Measurements from ENCODE around the gene RUBCN. TPM values are rescaled to one million over a fixed set of nuclear protein-coding genes. Genes with fewer than 3 reads are reported as not detected.

Gene RUBCN
- total RNA-seq (10 to 100 TPM; 40.2 to 41.7 TPM), total RNA-seq (58.6 to 95.4 reads per million in 2 donors)

DNA sequence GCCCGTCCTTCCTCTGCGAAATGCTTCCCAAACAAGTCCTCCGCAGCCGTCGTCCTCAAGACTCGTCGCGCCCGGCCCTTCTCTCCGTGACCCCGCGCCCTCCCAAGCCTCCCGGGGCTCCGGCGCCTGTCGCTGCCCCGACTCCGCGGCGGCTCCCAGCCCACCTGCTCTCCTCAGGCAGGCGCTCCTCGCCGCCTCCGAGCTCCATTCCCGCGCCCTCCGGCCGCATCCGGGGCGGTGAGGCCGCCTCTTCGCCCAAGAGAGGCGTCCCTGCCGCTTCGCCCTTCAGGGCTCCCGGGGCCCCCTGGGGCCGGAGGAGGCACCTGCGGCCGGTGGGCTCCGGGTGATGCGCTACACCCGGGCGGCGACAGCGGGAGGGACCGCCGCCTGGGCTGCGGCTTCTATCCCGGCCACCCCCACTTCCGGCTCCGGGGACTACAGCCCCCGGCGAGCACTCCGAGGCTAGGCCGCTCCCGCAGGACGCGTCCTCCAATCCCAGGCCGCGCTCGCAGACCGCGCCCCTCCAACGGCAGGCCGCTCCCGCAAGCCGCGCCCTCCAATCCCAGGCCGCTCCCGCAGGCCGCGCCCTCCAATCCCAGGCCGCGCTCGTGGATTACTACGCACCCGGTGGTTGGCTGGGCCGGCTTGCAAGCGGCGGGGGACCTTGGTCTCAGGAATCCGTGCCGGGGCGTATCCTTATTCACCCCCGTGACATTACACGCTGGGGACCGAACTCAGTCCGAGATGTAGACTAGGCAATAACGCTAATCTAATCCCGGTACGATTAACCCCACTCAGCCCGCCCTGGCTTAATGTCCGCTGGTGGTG is at the start of gene RUBCN:
TSS of gene RUBCN (minus strand) at position 414 of the 828 bp plus-strand sequence. CDS start at position 229, 185 bp downstream.
- H3K4me3 Mint-ChIP-seq: peak within 1 kb of the TSS; percentile 99
- H3K4me1 Mint-ChIP-seq: peaks cover 30% of the 10 kb centered on the region
- no peaks in the 10 kb centered on the region for H3K27me3 Mint-ChIP-seq
- peaks cover 4% of the 10 kb centered on the region for H3K36me3 Mint-ChIP-seq (ENCODE audit: low read depth)
- DNase-seq: peak; percentile 85 to 94 (median 92)
- H3K9me3 ChIP-seq (ENCODE audit: control insufficient read depth, low read length, poor library complexity, severe bottlenecking): no peaks in the 10 kb centered on the region
- ATAC-seq: peak; percentile 97
- H3K27ac Mint-ChIP-seq: peak within 1 kb of the TSS; percentile 97

DNA sequence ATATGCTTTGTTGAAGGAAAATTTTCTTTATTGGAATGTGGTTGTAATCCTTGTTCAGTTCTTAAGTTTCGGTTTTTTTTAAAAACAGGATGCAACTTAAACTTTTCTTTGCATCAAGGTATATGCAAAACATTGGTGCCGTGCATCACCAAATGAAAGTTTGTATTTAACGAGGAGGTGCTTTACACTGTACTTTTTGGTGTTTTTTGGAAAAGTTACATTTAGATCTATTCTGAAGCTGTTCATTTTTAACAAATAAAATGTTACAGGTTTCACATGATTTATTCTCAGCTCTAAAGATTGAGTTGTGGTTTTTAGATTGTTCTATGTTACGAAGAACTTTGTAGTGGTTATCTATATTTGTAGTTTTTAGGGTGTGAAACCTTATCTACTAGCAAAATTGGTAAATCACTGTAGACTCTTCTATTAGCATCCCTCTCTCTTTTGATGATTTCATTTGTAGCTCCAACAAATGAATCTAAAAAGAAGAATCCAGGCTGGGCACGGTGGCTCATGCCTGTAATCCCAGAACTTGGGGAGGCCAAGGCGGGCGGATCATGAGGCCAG is 47.4 kb upstream of the RUBCN start:
- Mint-ChIP-seq H3K4me1 (peaks cover 8% of the 10 kb centered on the region), H3K36me3 (ENCODE audit: low read depth) (peaks cover 2% of the 10 kb centered on the region), H3K4me3 (peak overlapping the region; percentile 75), H3K27me3 (no peaks in the 10 kb centered on the region), H3K27ac (peak overlapping the region; percentile 77)
- no peaks in the 10 kb centered on the region for H3K9me3 ChIP-seq (ENCODE audit: control insufficient read depth, low read length, poor library complexity, severe bottlenecking)
- ATAC-seq (no peak), DNase-seq (no peak)

DNA sequence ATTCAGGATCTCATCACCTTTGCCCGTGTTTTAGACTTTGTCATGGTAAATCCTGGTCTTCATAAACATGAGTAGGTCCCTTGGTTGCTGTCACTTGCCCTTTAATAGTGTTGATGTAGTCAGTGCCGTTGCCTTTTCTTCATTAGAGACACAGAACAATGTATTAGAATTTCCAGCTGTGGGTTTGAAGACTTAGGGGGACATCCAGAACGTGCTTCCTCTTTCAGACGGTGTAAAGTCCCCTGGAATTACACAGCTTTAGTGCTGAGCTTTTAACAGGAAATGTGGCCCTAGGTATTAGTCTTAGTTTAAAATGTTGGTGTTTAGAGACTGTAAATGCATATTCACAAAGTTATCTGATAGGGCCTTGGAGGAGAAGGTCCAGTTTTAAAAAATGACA is 45.5 kb upstream of the RUBCN start:
- Mint-ChIP-seq H3K36me3 (ENCODE audit: low read depth) (peaks cover 2% of the 10 kb centered on the region), H3K4me3 (no peak overlapping the region), H3K27ac (no peak overlapping the region), H3K4me1 (peaks cover 5% of the 10 kb centered on the region), H3K27me3 (no peaks in the 10 kb centered on the region)
- no peaks in the 10 kb centered on the region for H3K9me3 ChIP-seq (ENCODE audit: control insufficient read depth, low read length, poor library complexity, severe bottlenecking)
- DNase-seq (no peak), ATAC-seq (peak; percentile 47)

DNA sequence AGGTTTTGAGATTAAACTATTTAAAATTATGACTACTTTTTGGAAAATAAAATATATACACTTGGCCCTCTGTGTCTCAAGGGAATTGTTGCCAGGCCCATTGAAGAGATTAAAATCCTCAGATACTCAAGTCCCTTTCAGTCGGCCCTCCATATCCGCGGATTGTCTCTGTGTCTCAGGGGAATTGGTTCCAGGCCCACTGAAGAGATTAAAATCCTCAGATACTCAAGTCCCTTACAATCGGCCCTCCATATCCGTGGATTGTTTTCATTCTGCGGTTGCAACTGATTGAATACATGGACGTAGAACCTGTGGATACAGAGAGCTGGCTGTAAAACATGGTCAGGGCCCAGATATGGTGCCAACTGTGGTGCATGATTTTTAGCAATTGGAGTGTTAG is 38.6 kb upstream of the RUBCN start:
- peaks cover 11% of the 10 kb centered on the region for H3K36me3 Mint-ChIP-seq (ENCODE audit: low read depth)
- H3K9me3 ChIP-seq (ENCODE audit: control insufficient read depth, low read length, poor library complexity, severe bottlenecking): no peaks in the 10 kb centered on the region
- no peaks in the 10 kb centered on the region for H3K27me3 Mint-ChIP-seq
- H3K4me1 Mint-ChIP-seq: peaks cover 2% of the 10 kb centered on the region
- ATAC-seq (no peak), DNase-seq (no peak)
- H3K27ac Mint-ChIP-seq: peak overlapping the region; percentile 47
- no peak overlapping the region for H3K4me3 Mint-ChIP-seq

DNA sequence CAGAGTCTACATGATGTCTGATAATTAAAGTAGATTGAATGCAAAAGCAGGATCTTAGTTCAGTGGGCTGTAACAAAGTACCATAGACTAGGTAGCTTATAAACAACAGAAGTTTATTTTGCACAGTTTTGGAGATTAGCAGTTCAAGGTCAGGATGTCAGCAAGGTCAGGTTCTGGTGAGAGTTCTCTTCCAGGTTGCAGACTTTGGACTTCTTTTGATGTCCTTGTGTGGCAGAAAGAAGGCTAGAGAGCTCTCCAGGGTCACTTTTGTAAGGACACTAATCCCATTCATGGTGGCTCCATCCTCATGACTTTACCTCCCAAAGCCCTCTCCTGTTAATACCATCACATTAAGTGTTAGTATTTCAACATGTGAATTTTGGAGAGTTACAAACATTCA is 25.1 kb upstream of the RUBCN start:
- no peak for ATAC-seq
- peaks cover 2% of the 10 kb centered on the region for H3K4me1 Mint-ChIP-seq
- no peak overlapping the region for H3K4me3 Mint-ChIP-seq
- no peak for DNase-seq
- H3K27me3 Mint-ChIP-seq: no peaks in the 10 kb centered on the region
- H3K9me3 ChIP-seq (ENCODE audit: control insufficient read depth, low read length, poor library complexity, severe bottlenecking): no peaks in the 10 kb centered on the region
- H3K36me3 Mint-ChIP-seq (ENCODE audit: low read depth): peaks cover 3% of the 10 kb centered on the region
- no peak overlapping the region for H3K27ac Mint-ChIP-seq

DNA sequence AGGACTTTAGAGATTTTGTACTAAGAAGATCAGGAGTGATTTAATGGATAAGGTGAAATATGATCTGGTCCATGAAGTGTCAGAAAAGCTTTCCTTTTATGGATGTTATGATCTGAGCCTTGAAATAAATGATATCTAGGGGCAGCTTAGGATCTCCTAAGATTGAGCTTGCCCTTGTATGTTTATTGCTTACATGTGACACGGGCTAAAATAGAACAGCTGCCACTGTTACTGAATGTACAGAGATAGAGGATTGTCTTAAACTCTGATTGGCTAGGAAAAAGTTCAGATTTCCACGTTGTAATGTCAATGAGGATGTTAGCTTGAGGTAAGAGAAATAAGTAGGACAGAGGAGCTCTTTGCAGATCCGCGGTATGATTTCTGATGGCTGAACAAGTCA is 21.8 kb upstream of the RUBCN start:
- Mint-ChIP-seq H3K27ac (no peak overlapping the region), H3K36me3 (ENCODE audit: low read depth) (no peaks in the 10 kb centered on the region), H3K27me3 (no peaks in the 10 kb centered on the region), H3K4me3 (no peak overlapping the region), H3K4me1 (peaks cover 18% of the 10 kb centered on the region)
- no peak for ATAC-seq
- no peaks in the 10 kb centered on the region for H3K9me3 ChIP-seq (ENCODE audit: control insufficient read depth, low read length, poor library complexity, severe bottlenecking)
- no peak for DNase-seq

DNA sequence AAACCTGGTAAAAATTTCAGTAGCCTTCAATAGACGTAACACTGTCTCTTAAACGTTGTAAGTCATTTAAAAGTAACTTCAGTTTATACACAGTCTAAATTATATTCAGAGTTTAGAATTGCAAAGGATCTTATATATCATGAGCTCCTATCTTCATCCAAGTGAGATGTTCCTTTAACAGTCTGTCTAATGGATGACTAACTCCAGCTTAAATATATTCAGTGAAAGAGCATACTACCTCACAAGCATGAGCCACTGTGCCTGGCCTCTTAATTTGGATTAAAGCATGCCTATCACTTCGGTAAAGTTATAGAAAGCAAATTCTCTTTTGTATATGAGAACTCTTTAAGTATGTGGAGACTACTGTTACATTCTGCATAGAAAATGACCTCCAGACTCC is 20.0 kb upstream of the RUBCN start:
- no peak for ATAC-seq
- no peak overlapping the region for H3K27ac Mint-ChIP-seq
- H3K36me3 Mint-ChIP-seq (ENCODE audit: low read depth): no peaks in the 10 kb centered on the region
- DNase-seq: no peak
- no peak overlapping the region for H3K4me3 Mint-ChIP-seq
- peaks cover 29% of the 10 kb centered on the region for H3K4me1 Mint-ChIP-seq
- H3K9me3 ChIP-seq (ENCODE audit: control insufficient read depth, low read length, poor library complexity, severe bottlenecking): no peaks in the 10 kb centered on the region
- H3K27me3 Mint-ChIP-seq: no peaks in the 10 kb centered on the region

DNA sequence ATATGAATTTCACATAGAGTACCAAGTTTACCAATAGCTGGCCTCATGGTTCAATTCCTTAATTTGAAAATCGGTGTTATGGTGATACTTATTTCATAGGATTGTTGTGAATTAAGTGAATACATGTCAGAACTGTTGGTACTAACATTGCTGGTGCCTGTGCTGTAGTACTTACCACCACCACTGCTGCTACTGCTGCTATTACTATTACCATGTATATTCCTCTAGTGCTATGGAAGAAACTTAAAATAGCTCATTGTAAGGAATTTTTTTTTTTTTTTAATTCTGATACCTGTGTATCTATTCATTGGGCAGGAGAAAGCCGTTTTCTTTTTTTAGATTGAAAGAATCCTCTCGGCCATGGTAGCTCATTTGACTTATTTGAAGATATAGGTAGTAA is 16.6 kb upstream of the RUBCN start:
- DNase-seq: no peak
- no peak for ATAC-seq
- no peaks in the 10 kb centered on the region for H3K9me3 ChIP-seq (ENCODE audit: control insufficient read depth, low read length, poor library complexity, severe bottlenecking)
- no peaks in the 10 kb centered on the region for H3K27me3 Mint-ChIP-seq
- H3K36me3 Mint-ChIP-seq (ENCODE audit: low read depth): no peaks in the 10 kb centered on the region
- H3K4me3 Mint-ChIP-seq: peak overlapping the region; percentile 3
- H3K4me1 Mint-ChIP-seq: peaks cover 46% of the 10 kb centered on the region
- peak overlapping the region; percentile 96 for H3K27ac Mint-ChIP-seq

DNA sequence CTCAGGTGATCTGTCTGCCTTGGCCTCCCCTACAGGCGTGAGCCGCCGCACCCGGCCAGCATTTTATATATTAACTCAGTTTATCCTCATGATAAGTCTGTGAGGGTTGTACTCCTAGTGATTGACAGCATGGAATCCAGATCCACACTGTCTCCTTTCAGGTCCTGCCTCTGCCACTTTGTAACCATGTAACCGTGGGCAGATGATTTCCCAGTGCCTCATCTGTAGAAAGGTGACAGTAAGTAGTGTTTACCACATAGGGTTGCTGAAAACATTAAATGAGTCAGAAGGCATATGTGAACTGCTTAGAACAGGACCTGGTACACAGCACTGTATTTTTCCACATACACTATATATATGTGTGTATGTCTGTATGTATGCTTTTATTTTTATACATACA is 15.4 kb upstream of the RUBCN start:
- H3K27ac Mint-ChIP-seq: peak overlapping the region; percentile 96
- no peaks in the 10 kb centered on the region for H3K9me3 ChIP-seq (ENCODE audit: control insufficient read depth, low read length, poor library complexity, severe bottlenecking)
- H3K4me1 Mint-ChIP-seq: peaks cover 47% of the 10 kb centered on the region
- no peaks in the 10 kb centered on the region for H3K27me3 Mint-ChIP-seq
- H3K4me3 Mint-ChIP-seq: peak overlapping the region; percentile 81
- ATAC-seq (no peak), DNase-seq (no peak)
- no peaks in the 10 kb centered on the region for H3K36me3 Mint-ChIP-seq (ENCODE audit: low read depth)

DNA sequence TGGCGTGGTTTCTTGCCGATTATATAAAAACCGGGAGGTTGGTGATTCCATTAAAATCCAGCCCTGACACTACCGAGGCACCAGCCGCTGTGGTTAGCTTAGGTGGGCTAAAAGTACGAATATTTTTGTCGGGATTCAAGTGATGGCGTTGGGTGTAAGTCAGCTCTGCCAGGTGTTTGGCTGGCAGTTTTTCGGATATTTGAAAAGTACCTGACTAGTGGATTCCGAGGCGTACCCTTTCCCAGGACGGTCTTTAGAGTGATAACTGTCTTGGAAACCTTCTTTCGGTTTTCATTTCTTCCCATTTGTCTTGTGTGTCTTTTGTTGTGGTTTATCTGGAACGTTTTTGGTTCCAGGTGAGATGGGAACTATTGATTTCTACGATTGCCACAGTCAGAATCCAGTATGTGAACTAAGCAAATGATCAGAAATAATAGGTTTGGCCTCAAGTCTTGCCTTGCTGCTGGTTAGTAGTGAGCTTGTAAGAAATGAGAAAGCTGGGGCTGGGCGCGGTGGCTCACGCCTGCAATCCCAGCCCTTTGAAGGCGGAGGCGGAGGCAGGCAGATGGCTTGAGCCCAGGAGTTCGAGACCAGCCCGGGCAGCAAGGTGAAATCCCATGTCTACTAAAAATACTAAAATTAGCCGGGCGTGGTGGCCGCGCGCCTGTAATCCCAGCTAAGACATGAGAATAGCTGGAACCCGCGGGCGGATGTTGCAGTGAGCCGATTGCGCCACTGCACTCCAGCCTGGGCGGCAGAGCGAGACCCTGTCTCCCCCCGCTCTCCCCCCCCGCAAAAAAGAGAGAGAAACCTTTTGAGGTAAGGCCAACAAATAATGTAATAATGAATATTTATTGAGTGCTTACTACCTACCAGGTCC is 14.4 kb upstream of the RUBCN start:
- H3K4me3 Mint-ChIP-seq: peak overlapping the region; percentile 98
- H3K9me3 ChIP-seq (ENCODE audit: control insufficient read depth, low read length, poor library complexity, severe bottlenecking): no peaks in the 10 kb centered on the region
- H3K27ac Mint-ChIP-seq: peak overlapping the region; percentile 96
- no peak for ATAC-seq
- no peaks in the 10 kb centered on the region for H3K27me3 Mint-ChIP-seq
- H3K36me3 Mint-ChIP-seq (ENCODE audit: low read depth): no peaks in the 10 kb centered on the region
- peaks cover 47% of the 10 kb centered on the region for H3K4me1 Mint-ChIP-seq
- no peak for DNase-seq

DNA sequence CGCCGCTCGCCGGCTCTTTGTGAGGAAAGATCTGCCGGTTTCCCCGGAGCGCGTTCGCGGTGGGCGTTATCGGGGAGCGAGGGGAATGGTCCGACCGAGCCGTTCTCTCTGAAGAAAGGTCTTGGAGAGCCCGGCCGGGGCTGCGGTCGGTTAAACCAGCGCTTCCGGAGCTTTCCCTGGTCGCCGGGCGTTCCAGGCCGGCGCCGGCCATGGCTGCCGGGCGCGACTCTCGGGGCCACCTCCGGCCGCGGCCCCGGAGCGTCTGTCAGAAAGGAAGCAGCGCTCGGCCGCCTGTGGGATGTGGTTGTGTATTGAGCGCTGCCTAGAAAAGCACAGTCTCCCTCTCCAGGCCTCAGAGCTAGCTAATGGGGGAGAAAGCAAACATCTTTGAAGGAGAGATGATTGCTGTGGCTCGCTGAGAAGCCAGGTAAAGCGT is 13.7 kb upstream of the RUBCN start:
- no peaks in the 10 kb centered on the region for H3K9me3 ChIP-seq (ENCODE audit: control insufficient read depth, low read length, poor library complexity, severe bottlenecking)
- peak; percentile 52 for ATAC-seq
- H3K27me3 Mint-ChIP-seq: no peaks in the 10 kb centered on the region
- no peaks in the 10 kb centered on the region for H3K36me3 Mint-ChIP-seq (ENCODE audit: low read depth)
- H3K27ac Mint-ChIP-seq: peak overlapping the region; percentile 96
- H3K4me3 Mint-ChIP-seq: peak overlapping the region; percentile 98
- peak; percentile 33 to 40 (median 37) for DNase-seq
- H3K4me1 Mint-ChIP-seq: peaks cover 41% of the 10 kb centered on the region

DNA sequence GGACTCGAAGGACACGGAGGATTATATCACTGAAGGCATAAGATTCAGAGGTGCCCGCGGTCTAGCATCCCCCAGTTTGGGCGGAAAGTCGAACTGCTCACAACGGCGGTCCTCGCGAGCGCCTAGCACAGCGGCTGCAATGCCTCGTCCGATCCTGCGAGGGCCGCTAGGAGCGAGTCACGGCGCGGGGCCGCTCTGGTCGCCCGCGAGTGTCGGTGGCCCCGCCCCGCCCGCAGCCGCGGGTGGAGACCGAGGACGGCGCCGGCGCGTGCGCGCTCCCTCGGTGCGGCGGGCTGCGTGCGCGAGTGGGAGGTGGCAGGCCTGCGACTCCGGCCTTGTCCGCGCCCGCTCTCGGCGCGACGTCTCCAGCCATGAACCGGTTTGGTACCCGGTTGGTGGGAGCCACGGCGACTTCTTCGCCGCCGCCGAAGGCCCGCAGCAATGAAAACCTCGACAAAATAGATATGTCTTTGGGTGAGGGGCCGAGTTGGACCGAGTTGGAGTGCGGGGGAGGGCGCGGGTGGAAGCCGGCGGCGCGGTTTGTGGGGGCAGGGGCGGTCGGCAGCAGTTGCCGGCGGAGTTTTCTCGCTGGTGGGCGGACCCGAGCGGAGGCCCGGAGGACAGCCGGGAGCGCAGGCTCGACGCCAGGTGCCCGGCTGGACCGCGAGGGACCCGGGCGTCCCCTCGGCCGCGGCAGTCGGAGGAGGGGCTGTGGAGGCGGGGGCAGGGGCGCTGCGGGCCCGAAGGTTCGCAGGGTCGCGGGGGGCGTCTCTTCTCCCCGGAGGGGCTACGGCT is 13.1 kb upstream of the RUBCN start, which contains the start of gene FYTTD1:
TSS of gene FYTTD1 (plus strand) at position 283 of the 795 bp plus-strand sequence. CDS start at position 372, 89 bp downstream.
- ATAC-seq (peak; percentile 88), DNase-seq (peak; percentile 85 to 90 (median 90))
- H3K36me3 Mint-ChIP-seq (ENCODE audit: low read depth): no peaks in the 10 kb centered on the region
- H3K27ac Mint-ChIP-seq: peak within 1 kb of the TSS; percentile 96
- H3K27me3 Mint-ChIP-seq: no peaks in the 10 kb centered on the region
- H3K9me3 ChIP-seq (ENCODE audit: control insufficient read depth, low read length, poor library complexity, severe bottlenecking): no peaks in the 10 kb centered on the region
- peak within 1 kb of the TSS; percentile 98 for H3K4me3 Mint-ChIP-seq
- H3K4me1 Mint-ChIP-seq: peaks cover 38% of the 10 kb centered on the region

Data from T-helper 17 cell (primary cell).